HG02610 (cell line): ENCODE results near the gene EPAS1.
A peak's percentile ranks its signal among the peaks of the same experiment; 100 is the strongest.

Source experiments
- ATAC-seq: cut with Tn5 transposase; IDR thresholded peaks from one replicate; pipeline ENCODE4 v1.9.1; 2021; ENCODE audit warnings: mild to moderate bottlenecking, moderate library complexity; ENCODE audit not compliant: unreplicated experiment

Gene EPAS1

DNA sequence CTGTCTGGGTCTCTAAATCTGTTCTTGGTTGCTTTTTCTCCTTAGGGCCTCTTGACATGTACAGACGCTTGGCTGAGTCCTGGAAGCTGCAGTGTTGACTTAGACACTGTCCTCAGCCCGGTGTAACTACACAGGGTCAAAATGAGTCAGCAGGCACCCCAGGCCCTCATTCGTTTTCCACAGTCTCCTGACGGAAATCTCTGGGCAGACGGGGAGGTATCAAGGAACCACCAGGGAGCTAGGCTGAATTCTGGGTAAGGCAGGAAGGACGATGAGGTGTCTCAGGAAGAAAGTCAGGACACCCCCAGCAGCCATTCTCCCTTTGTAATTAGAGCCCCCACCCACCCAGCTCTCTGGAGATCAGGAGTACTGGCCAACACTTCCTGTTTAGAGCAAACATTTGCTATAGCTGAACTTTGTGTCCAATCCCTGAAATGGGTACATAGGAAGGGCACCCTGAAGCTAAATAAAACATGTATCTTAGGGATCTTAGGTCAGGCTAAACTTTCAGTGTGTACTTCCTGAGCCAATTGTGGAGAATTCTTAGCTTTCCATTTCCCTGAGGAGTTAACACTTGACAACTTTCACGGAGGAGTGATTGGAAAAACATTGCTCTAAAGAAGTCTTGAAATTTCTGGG is 23.9 kb upstream of the EPAS1 start:
- no peak for ATAC-seq

DNA sequence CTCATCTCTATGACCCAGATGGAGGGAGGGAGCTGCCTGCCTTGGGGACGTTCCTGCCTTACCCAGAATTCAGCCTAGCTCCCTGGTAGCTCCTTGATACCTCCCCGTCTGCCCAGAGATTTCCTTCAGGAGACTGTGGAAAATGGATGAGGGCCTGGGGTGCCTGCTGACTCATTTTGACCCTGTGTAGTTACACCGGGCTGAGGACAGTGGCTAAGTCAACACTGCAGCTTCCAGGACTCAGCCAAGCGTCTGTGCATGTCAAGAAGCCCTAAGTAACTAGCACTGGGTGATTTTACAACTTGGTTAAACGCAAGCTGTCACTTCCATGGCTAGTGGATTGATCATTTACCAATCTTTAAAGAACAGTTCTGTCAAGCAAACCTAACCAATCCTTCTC is 23.3 kb upstream of the EPAS1 start:
- ATAC-seq: no peak

DNA sequence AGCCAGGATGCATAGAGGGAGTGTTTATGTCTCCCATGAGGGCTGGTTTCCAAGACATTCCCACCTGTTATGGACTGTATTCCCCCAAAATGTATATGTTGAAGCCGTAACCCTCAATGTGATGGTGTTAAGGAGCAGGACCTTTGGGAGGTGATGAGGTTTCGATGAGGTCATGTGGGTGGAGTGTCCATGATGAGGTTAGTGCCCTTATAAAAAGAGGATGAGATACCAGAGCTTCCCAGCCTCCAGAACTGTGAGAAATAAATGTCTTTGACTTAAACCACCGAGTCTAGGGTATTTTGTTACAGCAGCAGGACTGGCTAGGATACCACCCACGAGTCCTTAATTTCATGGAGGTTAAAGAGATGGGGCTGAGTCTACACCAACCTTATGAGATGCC is 22.6 kb upstream of the EPAS1 start:
- no peak for ATAC-seq

DNA sequence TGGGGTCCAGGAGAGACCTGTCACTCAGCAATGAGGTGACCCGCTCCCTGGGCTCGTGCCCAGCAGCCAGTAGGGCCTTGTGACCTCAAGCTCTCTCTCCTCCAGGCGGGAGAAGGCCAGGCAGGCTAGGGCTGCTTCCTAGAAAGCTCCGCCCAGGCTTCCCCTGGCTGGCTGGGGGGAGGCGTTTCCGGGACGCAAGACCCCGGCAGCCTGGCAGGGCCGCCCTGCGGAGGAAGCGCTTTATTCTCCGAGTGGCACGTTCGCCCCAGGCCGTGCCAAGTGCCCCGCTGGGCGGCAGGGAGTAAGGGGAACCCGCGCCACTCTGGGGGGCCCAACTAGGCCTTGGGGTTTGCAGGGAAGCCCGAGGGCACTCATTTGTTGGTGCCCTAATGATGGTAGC is 21.2 kb upstream of the EPAS1 start:
- no peak for ATAC-seq

DNA sequence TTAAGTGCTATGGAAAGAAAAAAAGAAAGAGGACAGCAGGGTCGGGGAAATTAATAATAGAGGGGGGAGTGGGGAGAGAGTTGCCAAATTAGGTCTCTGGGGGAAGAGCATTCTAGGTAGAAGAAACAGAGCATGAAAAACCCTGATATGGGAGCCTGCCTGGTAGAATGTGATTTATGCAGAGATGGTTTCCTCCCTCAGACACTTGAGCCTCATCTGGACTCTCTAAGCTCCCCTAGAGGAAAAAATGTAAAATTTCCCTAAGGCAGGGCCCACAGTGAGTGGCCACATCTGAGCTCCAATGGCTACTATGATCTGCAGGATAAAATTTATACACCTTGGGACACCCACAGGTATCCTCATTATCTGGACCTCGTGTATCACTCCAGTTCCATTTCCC is 20.6 kb upstream of the EPAS1 start:
- no peak for ATAC-seq

DNA sequence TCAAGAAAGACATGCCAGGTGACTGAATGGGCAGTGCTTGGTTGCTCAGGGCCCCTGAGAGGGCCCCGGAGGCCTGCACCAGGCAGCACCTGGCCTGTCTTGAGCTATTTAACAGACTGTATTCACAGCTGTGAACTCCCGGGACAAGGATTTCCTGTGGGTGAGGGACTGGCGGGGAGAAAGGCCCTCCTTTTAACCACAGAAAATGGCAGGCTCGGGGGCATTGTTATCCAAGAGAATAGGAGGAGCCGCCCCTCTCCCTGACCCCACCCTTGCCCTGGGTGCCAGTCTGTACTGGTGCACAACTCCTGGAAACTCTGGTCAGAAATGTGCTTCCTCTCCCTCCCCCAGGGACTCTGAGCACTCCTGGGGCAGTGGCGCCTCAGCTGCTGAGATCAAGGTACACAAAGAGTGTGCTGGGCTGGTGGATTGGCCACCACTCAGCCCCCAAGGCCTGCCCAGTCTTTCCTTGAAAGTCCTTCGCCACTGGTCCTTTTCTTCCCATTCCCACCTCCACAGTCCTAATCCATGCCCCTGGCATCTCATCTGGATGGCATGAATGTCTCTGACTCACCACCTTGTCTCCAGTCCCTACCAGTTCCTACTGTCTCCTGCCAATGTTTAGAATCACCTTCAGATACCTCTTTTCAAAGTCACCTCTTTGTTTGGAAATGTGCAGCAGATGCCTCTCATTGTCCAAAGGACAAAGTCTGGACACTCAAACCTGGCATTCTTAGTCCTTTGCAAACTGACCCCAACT is 19.6 kb upstream of the EPAS1 start:
- ATAC-seq: no peak

DNA sequence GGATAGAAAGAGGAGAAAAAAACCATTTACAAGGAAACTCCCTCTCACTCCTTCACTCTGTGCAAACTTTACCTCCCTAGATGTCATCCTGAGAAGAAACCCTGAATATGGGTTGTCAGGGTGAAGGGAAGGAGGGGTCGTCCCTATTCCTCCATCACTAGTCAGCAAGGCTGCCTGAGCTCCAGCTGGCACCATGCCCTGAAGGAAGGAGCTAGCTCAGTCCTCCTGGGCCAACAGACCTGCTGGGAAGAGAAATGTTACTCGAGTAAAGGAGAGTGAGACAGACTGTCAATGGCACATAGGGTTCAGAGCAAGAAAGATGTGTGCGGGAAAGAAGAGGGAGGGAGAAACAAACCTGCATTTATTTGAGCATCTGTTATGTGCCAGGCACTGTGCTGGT is 18.3 kb upstream of the EPAS1 start:
- ATAC-seq: no peak

DNA sequence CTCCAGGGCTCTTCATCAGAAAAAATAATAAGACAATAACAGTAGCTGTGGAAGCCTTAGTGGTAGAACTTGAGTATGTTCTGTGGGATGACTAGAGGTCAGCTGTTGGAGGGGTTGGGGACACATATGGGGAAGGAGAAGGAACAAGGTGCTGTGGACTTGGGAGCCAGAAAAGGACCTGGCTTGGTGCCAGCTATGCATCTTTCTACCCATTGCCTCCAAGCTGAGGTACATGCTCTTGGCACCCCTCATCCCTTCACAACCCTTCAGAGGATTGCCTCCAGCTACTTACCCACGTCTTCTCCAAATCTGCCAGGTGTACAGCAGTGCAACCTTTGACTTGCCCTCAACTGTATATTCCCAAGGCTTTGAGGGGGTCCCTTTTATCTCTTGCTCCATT is 15.3 kb upstream of the EPAS1 start:
- ATAC-seq: no peak

DNA sequence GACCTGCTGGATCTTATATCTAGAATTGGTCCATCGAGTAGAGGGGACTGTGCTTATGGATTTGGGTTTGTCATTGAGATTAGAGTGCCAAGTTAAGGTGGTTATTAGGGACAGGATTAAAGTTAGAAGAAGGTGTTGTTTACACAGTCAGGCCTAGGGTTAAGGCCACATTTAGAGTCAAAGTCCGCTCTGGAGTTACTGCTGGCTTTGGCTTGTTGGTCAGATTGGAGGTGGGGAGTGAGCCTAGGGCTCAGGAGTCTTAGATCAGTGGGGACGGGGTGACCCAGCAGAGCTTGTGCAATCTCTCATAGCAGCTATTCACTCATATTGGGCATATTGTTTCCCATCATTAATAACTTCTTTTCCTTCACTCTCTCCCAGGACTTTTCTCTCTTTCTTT is 13.5 kb upstream of the EPAS1 start:
- no peak for ATAC-seq

DNA sequence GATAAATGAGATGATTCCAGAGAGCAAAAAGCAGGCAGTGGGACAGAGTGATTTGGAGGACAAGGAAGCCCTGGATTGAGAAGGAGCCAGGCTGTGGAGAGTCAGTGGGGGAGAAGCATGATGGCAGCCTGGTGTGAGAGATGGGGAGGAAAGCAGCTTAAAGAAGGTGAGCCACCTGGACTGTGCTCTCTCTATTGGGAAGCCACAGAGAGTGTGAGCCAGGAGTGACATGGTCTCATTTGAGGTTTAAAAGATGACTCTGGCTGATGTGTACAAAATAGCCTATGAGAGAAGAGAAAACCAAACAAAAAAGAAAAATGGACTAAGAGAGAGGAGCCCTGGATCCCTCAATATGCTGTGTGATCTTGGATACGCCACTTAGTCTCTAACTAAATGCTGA is 12.9 kb upstream of the EPAS1 start:
- no peak for ATAC-seq

DNA sequence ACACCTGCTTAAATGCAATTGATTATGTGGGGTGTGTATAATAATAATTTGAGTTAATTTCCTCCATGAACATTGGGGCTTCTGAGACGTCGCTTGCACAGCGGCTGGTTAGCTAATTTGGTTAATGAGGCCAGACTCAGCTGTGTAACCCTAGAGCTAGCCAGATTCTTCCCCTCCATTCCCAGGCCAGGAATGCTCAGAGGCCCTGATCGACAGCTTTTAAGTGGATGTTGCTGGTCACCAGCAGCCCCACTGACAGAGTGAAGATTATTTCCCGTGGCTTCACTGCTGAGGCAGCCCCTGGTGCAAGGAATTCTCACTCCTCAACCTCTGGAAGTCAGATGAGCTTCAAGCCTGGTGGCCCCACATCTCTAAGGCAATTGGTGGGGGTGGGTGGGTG is 12.4 kb upstream of the EPAS1 start:
- ATAC-seq: no peak

DNA sequence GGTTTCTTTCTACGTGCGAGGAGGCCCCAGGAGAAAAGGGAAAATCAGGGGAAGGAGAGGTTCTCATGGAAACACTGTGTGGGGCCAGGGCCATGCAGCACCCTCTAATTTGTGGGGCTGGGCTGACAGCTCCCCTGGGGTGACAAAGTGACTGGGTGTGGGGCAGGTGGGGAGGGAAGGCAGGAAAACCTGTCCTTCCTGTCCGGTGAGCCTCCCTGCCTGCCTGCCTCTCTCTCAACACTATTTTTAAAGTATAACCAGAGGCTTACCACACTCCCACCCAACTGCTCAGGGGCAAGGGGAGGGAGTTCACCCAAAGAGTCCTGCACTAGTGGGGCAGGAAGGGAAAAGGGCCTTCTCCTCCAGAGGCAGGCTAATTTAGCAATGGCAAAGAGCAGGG is 10.5 kb upstream of the EPAS1 start:
- no peak for ATAC-seq

DNA sequence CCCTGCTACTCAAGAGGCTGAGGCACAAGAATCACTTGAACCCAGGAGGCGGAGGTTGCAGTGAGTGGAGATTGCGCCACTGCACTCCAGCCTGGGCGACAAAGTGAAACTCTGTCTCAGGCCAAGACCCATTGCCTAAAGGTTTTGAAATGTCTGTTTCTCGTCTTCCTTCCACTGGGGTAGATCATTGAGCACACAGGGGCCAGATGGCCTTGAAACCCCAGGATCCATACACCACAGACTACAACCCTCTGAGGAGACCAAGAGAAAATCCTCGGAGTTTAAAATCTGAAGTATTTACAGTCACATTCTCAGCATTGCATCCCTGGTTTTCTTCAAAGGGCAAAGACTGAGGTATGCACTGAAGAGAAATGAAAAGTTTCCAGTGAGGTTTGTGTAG is 7.1 kb upstream of the EPAS1 start:
- no peak for ATAC-seq

DNA sequence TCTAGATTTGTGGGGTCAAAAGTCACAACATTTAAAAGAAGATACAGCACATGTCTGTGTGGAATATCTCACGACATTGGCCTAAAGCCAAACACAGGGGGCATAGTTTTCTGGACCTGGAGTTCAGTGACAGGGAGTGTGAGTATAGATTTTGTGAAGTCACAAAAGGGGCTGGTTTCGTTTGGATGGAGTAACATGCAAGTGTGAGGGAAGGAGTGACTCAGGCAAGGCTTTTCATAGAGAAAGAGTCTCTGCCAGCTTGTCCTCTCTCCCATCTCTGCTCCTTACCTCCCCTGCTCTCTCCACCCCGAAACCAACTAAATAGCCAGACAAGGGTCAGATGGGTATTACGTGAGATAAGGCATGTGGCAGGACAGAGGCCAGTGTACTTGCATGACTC is 3.7 kb upstream of the EPAS1 start:
- ATAC-seq: no peak

DNA sequence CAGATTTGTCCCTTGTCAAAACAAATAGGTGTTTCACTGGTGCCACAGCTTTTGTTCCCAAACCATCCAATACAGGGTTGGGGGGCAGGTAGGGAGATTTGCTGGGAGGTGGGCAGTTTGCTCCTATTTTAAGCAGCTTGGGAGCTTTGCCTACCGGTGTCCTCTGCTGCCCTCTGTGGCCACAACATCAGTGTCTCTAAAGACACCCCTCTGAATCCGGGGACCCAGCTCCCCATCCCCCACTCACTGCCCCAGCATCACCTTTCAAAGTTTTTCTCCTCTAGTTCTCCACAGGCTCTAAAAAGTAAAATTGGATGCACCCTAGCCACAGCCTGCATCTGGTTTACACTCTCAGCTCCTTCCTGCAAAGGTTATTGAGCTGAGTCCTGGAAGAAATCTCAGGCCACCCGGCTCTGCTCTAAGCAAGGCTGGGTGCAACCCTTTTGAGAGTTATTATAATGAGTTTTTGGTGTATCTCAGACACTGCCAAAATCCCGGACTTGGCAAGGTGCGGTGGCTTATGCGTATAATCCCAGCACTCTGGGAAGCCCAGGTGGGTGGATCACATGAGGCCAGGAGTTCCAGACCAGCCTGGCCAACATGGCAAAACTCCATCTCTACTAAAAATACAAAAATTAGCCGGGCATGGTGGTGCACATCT is 2.9 kb upstream of the EPAS1 start:
- no peak for ATAC-seq

DNA sequence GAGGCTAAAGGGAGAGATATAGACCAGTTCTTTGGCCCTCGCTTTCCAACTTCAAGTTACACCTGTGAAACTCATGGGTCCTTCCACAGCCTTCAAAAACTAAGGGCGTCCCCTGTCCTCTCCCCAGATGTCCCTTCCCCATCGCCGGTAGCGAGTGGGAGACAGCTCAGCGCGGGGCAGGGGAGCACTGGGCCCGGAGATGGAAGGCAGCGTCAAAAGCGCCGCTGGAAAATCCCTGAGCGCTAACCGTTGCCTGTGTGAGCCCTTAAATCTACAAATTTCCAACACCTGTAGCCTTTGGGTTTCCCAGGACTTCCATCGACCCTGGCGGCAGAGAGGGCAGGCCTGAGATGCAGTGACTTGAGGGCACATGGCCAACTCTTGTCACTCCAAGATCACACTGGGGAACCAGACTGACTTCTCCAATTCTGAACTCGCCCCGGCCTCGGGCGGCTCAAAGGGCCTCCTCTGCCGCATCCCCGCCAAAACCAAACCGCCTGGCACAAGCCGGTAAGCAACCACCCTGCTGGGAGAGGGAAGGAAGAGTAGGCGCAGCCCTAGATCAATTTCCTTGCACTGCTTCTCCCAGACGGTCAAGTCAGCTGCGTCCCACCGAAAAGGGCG is 879 bp upstream of the EPAS1 start:
- peak; percentile 5 for ATAC-seq

DNA sequence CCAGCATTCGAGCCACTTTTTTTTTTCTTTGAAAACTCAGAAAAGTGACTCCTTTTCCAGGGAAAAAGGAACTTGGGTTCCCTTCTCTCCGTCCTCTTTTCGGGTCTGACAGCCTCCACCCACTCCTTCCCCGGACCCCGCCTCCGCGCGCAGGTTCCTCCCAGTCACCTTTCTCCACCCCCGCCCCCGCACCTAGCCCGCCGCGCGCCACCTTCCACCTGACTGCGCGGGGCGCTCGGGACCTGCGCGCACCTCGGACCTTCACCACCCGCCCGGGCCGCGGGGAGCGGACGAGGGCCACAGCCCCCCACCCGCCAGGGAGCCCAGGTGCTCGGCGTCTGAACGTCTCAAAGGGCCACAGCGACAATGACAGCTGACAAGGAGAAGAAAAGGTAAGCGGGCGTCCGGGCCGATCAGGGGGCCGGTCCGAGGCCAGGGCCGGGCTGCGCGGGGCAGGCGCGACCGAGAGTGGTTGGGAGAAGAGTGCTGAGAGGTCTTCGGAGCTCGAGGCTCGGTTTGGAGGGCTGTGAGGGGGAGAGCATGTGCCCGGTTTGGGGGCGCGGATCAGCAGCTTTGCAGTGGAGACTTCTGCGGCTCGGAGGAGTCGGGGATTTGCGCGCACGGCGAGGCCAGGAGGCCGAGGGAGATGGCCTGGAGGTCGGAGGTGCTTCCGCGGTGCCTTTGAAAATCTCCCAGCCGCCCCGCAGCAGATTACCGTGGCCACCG is 502 bp downstream of the EPAS1 start:
- ATAC-seq: peak; percentile 17

DNA sequence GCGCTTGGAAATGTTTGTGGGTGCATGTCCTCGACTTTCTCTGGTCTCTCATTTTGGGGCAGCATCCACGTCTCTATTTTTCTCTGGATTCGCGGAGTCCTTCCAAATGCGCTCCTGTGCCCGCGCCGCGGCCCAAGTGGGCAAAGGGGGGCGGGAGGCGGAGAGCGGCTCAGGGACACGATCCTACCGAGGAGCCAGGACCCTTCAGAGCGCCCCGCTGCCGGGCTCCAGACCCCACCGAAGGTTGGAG is 990 bp downstream of the EPAS1 start:
- ATAC-seq: no peak

DNA sequence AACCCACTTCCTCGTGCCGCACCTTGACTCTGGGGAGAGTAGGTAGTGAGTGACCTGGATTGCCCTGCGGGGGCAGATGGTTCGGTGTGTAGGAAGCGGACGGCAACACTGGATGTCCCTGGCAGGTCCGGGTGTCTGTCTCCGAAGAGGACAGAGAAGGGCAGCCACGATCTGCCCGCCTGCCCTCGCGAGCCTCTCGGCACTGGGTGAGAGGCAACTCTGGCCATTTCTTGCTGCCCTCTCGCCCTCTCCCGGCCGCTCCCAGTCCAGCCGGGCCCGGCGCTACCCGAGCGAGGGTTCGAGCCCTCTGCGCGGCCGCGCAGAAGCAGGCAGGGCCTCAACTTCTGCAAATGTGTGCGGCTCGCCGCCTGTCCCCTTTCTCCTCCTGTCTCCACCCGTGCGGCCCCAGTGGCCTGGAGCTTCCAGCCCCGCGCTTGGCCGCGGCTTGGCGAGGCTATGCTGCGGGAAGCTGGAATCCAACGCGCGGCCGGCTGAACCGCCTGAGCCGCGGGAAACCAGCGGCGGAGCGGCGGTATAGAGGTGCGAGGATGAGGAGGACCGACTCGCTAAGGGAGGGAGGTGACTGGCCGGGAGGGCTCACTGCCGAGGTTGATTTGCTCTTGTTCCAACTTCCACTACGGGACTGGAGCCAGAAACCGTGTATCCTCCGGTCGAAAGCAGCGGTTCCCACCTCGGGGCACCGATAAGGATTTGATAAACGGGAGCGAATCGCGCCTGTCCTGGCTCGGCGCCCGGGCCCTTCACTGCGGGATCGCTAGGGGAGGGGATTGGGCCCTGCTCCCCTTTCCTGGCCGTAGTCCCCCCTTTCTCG is 1.5 kb downstream of the EPAS1 start:
- ATAC-seq: no peak

DNA sequence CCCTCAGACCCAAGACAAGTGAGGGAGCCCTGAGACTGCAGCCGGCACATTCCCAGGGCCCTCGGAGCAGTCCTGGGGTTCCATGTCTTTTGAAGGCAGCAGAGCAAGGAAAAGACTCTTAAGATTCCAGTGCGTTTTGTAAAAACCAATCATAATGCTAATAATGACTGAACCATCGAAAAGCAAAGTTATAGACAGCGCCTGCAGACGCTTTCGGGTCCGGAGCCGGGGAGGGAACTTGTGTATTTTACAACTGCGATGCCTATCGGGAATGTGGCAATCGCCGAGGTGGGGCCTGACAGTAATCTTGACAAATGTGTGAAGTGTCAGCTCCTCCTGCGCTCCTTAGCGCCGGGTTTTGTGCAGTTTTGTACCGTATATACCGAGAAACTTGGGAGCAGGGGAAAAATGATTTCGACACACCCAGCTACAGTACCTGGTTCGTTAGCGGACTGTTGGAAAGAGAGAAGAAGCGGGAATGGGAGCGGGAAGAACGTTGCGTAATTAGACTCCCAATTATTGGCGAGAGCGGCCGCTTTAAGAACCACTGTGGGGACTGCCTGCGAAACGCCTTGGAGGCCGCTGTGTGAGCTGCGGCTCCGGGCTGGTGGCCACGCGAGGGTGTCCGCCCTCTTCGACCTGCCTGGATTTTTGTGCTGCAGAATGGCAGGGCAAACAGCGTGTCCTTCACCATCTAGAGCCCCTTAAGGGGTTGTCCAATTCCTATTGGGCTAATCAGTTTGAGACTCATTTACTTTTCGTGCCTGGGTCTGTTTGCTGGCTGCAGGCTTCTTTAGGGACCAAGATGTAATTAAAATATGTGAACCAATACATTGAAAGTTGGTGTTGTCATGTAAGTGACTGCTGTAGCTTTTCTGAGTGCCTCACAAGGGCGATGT is 2.4 kb downstream of the EPAS1 start:
- no peak for ATAC-seq
